Measurements from ENCODE around the gene COX7A2.

DNA sequence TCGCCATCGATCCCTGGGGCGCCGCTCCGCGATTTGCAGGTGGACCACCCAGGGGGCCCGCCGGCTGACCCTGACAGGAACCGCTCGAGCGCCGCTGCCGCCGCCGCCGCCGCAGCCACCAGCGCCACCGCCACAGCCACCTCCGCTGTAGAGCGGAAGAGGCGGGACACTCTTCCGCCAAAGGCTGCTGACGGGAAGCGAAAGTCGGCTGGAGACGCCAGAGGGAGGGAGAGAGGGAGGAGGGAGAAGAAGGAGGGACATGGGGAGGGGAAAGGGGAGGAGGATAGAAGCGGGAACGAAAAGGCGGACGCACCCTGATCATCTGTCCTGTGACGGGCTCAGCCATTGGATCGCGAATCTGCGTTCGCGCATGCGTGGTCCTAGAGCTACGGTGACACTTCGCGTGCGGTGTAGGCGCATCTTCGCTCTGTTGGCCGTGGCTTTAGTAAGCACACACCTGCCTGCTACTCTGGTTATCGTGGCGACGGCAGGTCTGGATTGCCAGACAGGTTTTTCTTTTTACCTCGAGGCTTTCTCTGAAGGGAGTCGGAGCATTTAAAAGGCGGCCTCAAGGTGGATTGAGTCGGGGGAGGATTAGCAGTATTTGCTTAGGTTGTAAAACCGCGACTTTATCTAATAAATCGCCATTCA lies 41.2 kb upstream of the COX7A2 start, which contains the start of gene TMEM30A:
- TF ChIP-seq CTCF (IDR thresholded peaks at IDR 0.05; ENCODE audit: borderline replicate concordance, extremely low read depth, low read length, poor library complexity, severe bottlenecking) (no peak), EZH2 (IDR thresholded peaks at IDR 0.05; ENCODE audit: borderline replicate concordance, low read depth, low read length, severe bottlenecking) (no peak)
